OCI-LY1 (cell line): Measurements from ENCODE around the gene SSMEM1.
"Not testable (repeated sequence)": the region's sequence is repeated elsewhere in the genome, so short reads cannot be mapped to it uniquely, and the experiment has no call there.

ENCODE experiments used
- H2AFZ ChIP-seq: fragments of 200-600 bp; sonication (generic), shearing (Covaris generic); 2 replicates; pipeline ENCODE4 v1.6.0; 2014; ENCODE audit warnings: antibody characterized with exemption, mild to moderate bottlenecking, low read length
- H3F3A ChIP-seq: fragments of 200-600 bp; sonication (generic), shearing (Covaris generic); 2 replicates; pipeline ENCODE4 v1.6.0; 2014; ENCODE audit warnings: mild to moderate bottlenecking, antibody characterized with exemption, low read length, moderate library complexity; ENCODE audit not compliant: insufficient read depth
- H3K27ac ChIP-seq: fragments of 200-600 bp; sonication (generic); 2 replicates; pipeline ENCODE4 v1.5.1; 2014; ENCODE audit warnings: low read length, mixed run types, mild to moderate bottlenecking, low read depth; ENCODE audit not compliant: poor library complexity, severe bottlenecking
- H3K27me3 ChIP-seq: fragments of 200-600 bp; sonication (generic); 2 replicates; pipeline ENCODE4 v1.6.0; 2014; ENCODE audit warnings: antibody characterized with exemption, mild to moderate bottlenecking, low read length, moderate library complexity; ENCODE audit not compliant: insufficient read depth
- H3K36me3 ChIP-seq: fragments of 200-600 bp; sonication (generic); 2 replicates; pipeline ENCODE4 v1.6.1; 2014; ENCODE audit warnings: mild to moderate bottlenecking, antibody characterized with exemption, low read length, moderate library complexity, mixed read lengths; ENCODE audit not compliant: insufficient read depth
- H3K4me1 ChIP-seq: fragments of 200-600 bp; sonication (generic); 2 replicates; pipeline ENCODE4 v1.5.1; 2014; ENCODE audit warnings: mild to moderate bottlenecking, low read length, moderate library complexity; ENCODE audit not compliant: insufficient read depth, severe bottlenecking
- H3K4me2 ChIP-seq: fragments of 200-600 bp; sonication (generic), shearing (Covaris generic); 2 replicates; pipeline ENCODE4 v1.6.1; 2014; ENCODE audit warnings: low read length
- H3K4me3 ChIP-seq: fragments of 200-600 bp; sonication (generic); 2 replicates; pipeline ENCODE4 v1.5.1; 2014; ENCODE audit warnings: low read length, low read depth, mild to moderate bottlenecking, mixed read lengths; ENCODE audit not compliant: poor library complexity, severe bottlenecking
- H3K79me2 ChIP-seq: fragments of 200-600 bp; shearing (Covaris generic); 2 replicates; pipeline ENCODE4 v1.6.1; 2016; ENCODE audit warnings: mixed run types, low read length, mixed read lengths; ENCODE audit not compliant: insufficient read depth
- H3K9ac ChIP-seq: fragments of 200-600 bp; sonication (generic), shearing (Covaris generic); 2 replicates; pipeline ENCODE4 v1.6.1; 2014; ENCODE audit warnings: mild to moderate bottlenecking, low read length, mixed read lengths
- H3K9me2 ChIP-seq: fragments of 200-600 bp; sonication (generic), shearing (Covaris generic); 2 replicates; pipeline ENCODE4 v1.6.1; 2014; ENCODE audit warnings: low read depth, mild to moderate bottlenecking, low read length, mixed read lengths
- H3K9me3 ChIP-seq: fragments of 200-600 bp; shearing (Covaris generic); 2 replicates; pipeline ENCODE4 v1.6.1; 2014; ENCODE audit warnings: low read length, mixed read lengths
- H4K20me1 ChIP-seq: fragments of 200-600 bp; sonication (generic), shearing (Covaris generic); 2 replicates; pipeline ENCODE4 v1.6.0; 2016; ENCODE audit warnings: mild to moderate bottlenecking, low read length; ENCODE audit not compliant: insufficient read depth
- EZH2 ChIP-seq: fragments of 200-600 bp; sonication (generic), shearing (Covaris generic); IDR thresholded peaks from 2 replicates; pipeline ENCODE4 v1.8.0; 2017; ENCODE audit warnings: borderline replicate concordance, mixed run types, mild to moderate bottlenecking, antibody characterized with exemption, low read length, moderate library complexity, mixed read lengths
- TF ChIP-seq, protein P1 (sequence below): fragments of 200-600 bp; sonication (generic), shearing (Covaris generic); IDR thresholded peaks from 2 replicates; pipeline ENCODE4 v1.5.1; 2017; ENCODE audit warnings: mild to moderate bottlenecking, antibody characterized with exemption, low read length, moderate library complexity, mixed read lengths

SSMEM1 gene

DNA sequence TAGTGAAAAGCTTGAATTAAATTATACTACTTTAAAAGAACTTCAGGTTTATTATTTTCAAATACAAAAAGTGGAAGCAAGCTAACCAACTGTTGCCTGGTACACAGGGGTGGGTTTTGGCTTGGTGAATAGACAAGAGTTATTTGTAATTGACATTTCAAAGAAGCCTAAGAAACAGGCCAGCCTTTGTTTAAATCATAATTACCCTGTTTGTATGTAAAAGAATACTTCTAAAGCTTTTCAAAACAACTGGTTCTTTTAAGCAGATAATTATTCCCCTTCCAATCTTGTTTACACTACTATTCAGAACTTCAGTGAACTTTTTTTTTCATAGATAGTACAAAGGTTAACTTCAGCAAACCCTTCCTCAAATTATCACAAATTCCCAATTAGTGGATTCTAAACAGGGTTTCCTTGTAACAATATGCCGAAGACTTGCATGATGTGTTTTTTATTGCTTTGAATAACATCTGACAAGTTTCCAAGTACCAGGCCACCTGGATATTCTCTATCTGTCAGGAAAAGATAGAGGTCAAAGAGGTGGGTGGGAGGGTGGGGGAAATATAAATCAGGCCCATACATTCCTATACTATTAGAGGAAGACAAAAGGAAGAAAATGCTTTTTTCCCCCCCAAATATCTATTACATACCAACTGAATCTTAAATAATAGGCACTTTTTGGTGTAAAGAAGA, 20.4 kb downstream of the SSMEM1 start:
- no peak overlapping the region for H2AFZ ChIP-seq
- H3K4me3 ChIP-seq, result no peak overlapping the region
- H3K9me2 ChIP-seq, result no peaks in the 10 kb centered on the region
- H3K4me2 ChIP-seq, result no peak overlapping the region
- H3K9ac ChIP-seq, result no peak overlapping the region
- no peaks in the 10 kb centered on the region for H3K27me3 ChIP-seq
- H3F3A ChIP-seq, result no peaks in the 10 kb centered on the region
- H3K9me3 ChIP-seq, result no peaks in the 10 kb centered on the region
- H3K27ac ChIP-seq, result no peak overlapping the region
- H3K36me3 ChIP-seq, result no peaks in the 10 kb centered on the region
- H4K20me1 ChIP-seq, result no peaks in the 10 kb centered on the region
- H3K79me2 ChIP-seq, result no peaks in the 10 kb centered on the region
- TF ChIP-seq, protein P1, sequence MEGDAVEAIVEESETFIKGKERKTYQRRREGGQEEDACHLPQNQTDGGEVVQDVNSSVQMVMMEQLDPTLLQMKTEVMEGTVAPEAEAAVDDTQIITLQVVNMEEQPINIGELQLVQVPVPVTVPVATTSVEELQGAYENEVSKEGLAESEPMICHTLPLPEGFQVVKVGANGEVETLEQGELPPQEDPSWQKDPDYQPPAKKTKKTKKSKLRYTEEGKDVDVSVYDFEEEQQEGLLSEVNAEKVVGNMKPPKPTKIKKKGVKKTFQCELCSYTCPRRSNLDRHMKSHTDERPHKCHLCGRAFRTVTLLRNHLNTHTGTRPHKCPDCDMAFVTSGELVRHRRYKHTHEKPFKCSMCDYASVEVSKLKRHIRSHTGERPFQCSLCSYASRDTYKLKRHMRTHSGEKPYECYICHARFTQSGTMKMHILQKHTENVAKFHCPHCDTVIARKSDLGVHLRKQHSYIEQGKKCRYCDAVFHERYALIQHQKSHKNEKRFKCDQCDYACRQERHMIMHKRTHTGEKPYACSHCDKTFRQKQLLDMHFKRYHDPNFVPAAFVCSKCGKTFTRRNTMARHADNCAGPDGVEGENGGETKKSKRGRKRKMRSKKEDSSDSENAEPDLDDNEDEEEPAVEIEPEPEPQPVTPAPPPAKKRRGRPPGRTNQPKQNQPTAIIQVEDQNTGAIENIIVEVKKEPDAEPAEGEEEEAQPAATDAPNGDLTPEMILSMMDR, result no peak
- TF ChIP-seq EZH2, result no peak
- peaks cover 9% of the 10 kb centered on the region for H3K4me1 ChIP-seq

DNA sequence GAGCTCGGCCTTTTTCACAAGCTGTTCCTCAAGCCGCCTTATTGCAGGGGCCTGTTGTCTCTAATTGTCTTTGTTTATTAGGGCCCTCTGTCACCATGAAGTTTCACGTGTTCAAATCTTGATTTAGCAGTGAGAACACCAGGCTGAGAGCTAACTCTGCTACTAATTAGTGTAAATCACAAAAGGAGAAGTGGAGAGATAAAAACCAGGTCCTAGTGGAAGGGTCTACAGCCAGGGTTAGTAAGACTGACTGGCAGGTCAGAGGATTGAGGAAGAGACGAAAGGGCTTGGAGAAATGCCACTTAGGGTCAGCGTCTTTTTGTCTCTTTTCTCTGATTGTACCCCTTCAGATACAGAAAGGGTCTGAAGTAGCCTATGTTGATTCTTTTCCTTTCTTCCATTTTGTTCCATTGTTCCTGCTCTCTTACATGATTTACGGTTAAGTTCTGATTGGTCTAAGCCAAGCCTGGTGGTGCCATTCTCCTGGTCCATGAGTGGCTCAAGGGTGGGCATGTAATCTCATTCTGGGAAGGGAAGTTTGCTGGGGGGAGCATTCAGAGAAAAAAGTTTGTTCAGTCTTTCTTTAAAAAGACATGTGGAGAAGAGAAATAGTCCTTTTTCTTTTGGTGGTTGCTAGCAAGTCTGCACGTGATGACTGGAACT, 21.3 kb downstream of the SSMEM1 start:
- no peak overlapping the region for H2AFZ ChIP-seq

DNA sequence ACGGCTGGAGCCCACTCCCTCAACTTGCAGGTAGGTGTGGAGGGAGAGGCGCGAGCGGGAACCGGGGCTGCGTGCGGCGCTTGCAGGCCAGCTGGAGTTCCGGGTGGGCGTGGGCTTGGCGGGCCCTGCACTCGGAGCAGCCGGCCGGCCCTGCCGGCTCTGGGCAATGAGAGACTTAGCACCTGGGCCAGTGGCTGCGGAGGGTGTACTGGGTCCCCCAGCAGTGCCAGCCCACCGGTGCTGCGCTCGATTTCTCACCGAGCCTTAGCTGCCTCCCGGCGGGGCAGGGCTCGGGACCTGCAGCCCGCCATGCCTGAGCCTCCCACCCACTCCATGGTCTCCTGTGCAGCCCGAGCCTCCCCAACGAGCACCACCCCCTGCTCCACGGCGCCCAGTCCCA, 22.3 kb downstream of the SSMEM1 start:
- H3K4me2 ChIP-seq, H3K9me2 ChIP-seq, H4K20me1 ChIP-seq, H3K9ac ChIP-seq, H3K9me3 ChIP-seq, H3K79me2 ChIP-seq, H3K27me3 ChIP-seq, H3K36me3 ChIP-seq, H3K4me1 ChIP-seq, H3K4me3 ChIP-seq, H2AFZ ChIP-seq, H3K27ac ChIP-seq, H3F3A ChIP-seq: not testable (repeated sequence)

More for the DNA sequence above, 21.3 kb downstream of the SSMEM1 start:
- no peaks in the 10 kb centered on the region for H3K27me3 ChIP-seq
- H3K27ac ChIP-seq, result no peak overlapping the region
- no peak overlapping the region for H3K4me2 ChIP-seq
- H3K36me3 ChIP-seq, result no peaks in the 10 kb centered on the region
- H3F3A ChIP-seq, result no peaks in the 10 kb centered on the region
- peaks cover 9% of the 10 kb centered on the region for H3K4me1 ChIP-seq
- no peaks in the 10 kb centered on the region for H3K9me3 ChIP-seq
- H3K9me2 ChIP-seq, result no peaks in the 10 kb centered on the region
- TF ChIP-seq, protein P1, result no peak
- TF ChIP-seq EZH2, result no peak
- no peaks in the 10 kb centered on the region for H3K79me2 ChIP-seq
- no peak overlapping the region for H3K9ac ChIP-seq
- no peaks in the 10 kb centered on the region for H4K20me1 ChIP-seq
- no peak overlapping the region for H3K4me3 ChIP-seq

DNA sequence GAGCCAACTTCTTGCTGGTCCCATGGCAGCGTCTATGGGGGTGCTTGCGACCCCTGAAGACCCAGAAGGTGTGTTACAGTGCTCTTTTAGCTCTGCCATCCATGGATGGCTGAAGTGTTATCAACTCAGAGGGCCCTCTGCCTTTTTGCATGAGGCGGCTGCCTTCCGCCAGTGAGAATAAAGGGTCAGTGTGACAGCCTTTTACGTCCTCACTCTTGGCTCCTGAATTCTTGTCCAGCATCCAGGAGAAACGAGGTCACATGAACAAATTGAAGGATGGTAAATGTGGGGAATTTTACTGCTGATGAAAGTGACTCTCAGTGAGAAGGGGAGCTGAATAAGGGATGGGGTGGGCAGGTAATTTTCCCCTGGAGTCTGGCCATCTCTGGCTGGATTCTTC, 24.1 kb downstream of the SSMEM1 start:
- Histone ChIP-seq H3K4me2 (no peak overlapping the region), H3K27me3 (no peaks in the 10 kb centered on the region), H3F3A (no peaks in the 10 kb centered on the region), H3K9me3 (no peaks in the 10 kb centered on the region), H3K4me1 (peaks cover 9% of the 10 kb centered on the region), H4K20me1 (no peaks in the 10 kb centered on the region), H3K36me3 (no peaks in the 10 kb centered on the region), H3K27ac (no peak overlapping the region), H3K79me2 (no peaks in the 10 kb centered on the region), H3K9me2 (no peaks in the 10 kb centered on the region), H2AFZ (no peak overlapping the region), H3K9ac (no peak overlapping the region), H3K4me3 (no peak overlapping the region)
- TF ChIP-seq, protein P1, result no peak
- TF ChIP-seq EZH2, result no peak
